Peyer's patch (tissue), 4 donors: ENCODE measurements around the gene ARSH. TPM values are rescaled to one million over a fixed set of nuclear protein-coding genes. Genes with fewer than 3 reads are reported as not detected.
"Not testable (repeated sequence)": the region's sequence is repeated elsewhere in the genome, so short reads cannot be mapped to it uniquely, and the experiment has no call there.

Experiments
- DNase-seq, 3 donors: peaks; one replicate each; pipeline ENCODE4 v3.0.0-alpha.2; 2017 to 2019
- H3K27ac ChIP-seq, 4 donors: fragments of 200-600 bp; sonication (generic); one replicate each; pipeline ENCODE4 v1.5.1; 2016 to 2019
- H3K27me3 ChIP-seq, 2 donors: fragments of 200-600 bp; sonication (generic); one replicate each; pipeline ENCODE4 v1.5.1; 2019
- H3K36me3 ChIP-seq, 3 donors: fragments of 200-600 bp; sonication (generic); one replicate each; pipeline ENCODE4 v1.5.1; 2016 to 2019
- H3K4me1 ChIP-seq, 4 donors: fragments of 200-600 bp; sonication (generic); one replicate each; pipeline ENCODE4 v1.5.1; 2016 to 2019
- H3K4me3 ChIP-seq, 4 donors: fragments of 200-600 bp; sonication (generic); 1 replicate in 3 of 4; 2 replicates in 1 of 4; pipeline ENCODE4 v1.5.1; 2016 to 2019; ENCODE audit warnings: mild to moderate bottlenecking in 1 of 4
- H3K9me3 ChIP-seq, 4 donors: fragments of 200-600 bp; sonication (generic); one replicate each; pipeline ENCODE4 v1.5.1; 2016 to 2019; ENCODE audit warnings: mild to moderate bottlenecking in 1 of 4
- CTCF ChIP-seq, 6 experiments: fragments of 450-650 bp in 4 of 6; fragments of 200-600 bp in 2 of 6; sonication (generic) in 1 of 6; IDR thresholded peaks; one replicate each; pipeline ENCODE4 v1.5.1; 2017 to 2019; ENCODE audit warnings: antibody characterized with exemption in 6 of 6, mild to moderate bottlenecking in 3 of 6, moderate library complexity in 1 of 6
- POLR2A ChIP-seq, 2 donors: fragments of 450-650 bp; IDR thresholded peaks; one replicate each; pipeline ENCODE4 v1.5.1; 2017; ENCODE audit warnings: antibody characterized with exemption in 2 of 2, mild to moderate bottlenecking in 2 of 2, moderate library complexity in 2 of 2
- total RNA-seq, 4 donors: library from RNA; depleted of rRNA; stranded (reverse); fragments of >200 nt; gene quantifications; one replicate each; pipeline ENCODE4 v1.1.0, GENCODE V29; 2016

Gene ARSH
- total RNA-seq, 4 donors from 2014 or later = not detected

DNA sequence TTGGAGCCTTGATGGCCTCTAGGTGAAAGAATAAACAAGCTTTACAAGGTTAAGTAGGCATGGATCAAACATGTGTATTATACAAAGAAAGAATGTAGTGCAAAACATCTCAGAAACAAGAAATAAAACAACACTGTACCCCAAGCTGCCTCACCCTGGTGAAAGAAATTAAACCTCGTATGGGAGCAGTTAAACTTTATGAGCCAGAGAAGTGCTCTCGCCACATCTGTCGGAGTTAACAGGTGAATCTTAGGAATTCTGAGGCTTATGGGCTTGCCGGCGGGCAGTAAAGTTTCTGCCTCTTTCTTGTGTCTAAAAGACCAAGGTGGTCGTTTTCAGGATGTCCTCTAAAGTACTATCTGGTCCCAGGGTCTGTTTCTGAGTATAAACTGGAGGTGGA lies 34.0 kb upstream of the ARSH start:
- no peaks in the 10 kb centered on the region for H3K36me3 ChIP-seq
- no peak overlapping the region for H3K27ac ChIP-seq
- H3K4me1 ChIP-seq = no peaks in the 10 kb centered on the region
- no peaks in the 10 kb centered on the region for H3K9me3 ChIP-seq
- no peak for DNase-seq
- TF ChIP-seq CTCF (IDR thresholded peaks at IDR 0.05) = no peak
- no peak for TF ChIP-seq POLR2A (IDR thresholded peaks at IDR 0.05)
- H3K27me3 ChIP-seq = no peaks in the 10 kb centered on the region
- no peak overlapping the region for H3K4me3 ChIP-seq

- Histone ChIP-seq H3K27me3 (no peaks in the 10 kb centered on the region), H3K9me3 (no peaks in the 10 kb centered on the region), H3K4me3 (no peak overlapping the region), H3K27ac (no peak overlapping the region), H3K36me3 (no peaks in the 10 kb centered on the region), H3K4me1 (no peaks in the 10 kb centered on the region)
- DNase-seq = no peak
- TF ChIP-seq POLR2A (IDR thresholded peaks at IDR 0.05) = no peak
- no peak for TF ChIP-seq CTCF (IDR thresholded peaks at IDR 0.05)
Observed at GRCh38 chrX:2974961-2975360, 31.4 kb upstream of the ARSH start.

- H3K4me3 ChIP-seq, H3K27ac ChIP-seq, H3K27me3 ChIP-seq, H3K9me3 ChIP-seq, DNase-seq, H3K4me1 ChIP-seq, H3K36me3 ChIP-seq: not testable (repeated sequence)
Observed at GRCh38 chrX:2978639-2979038, 27.7 kb upstream of the ARSH start.

- no peaks in the 10 kb centered on the region for H3K27me3 ChIP-seq
- H3K36me3 ChIP-seq = no peaks in the 10 kb centered on the region
- H3K4me1 ChIP-seq = no peaks in the 10 kb centered on the region
- no peak for TF ChIP-seq CTCF (IDR thresholded peaks at IDR 0.05)
- TF ChIP-seq POLR2A (IDR thresholded peaks at IDR 0.05) = no peak
- DNase-seq = no peak
- no peak overlapping the region for H3K4me3 ChIP-seq
- H3K27ac ChIP-seq = no peak overlapping the region
- no peaks in the 10 kb centered on the region for H3K9me3 ChIP-seq
Observed at GRCh38 chrX:2984342-2984741, 22.0 kb upstream of the ARSH start.

DNA sequence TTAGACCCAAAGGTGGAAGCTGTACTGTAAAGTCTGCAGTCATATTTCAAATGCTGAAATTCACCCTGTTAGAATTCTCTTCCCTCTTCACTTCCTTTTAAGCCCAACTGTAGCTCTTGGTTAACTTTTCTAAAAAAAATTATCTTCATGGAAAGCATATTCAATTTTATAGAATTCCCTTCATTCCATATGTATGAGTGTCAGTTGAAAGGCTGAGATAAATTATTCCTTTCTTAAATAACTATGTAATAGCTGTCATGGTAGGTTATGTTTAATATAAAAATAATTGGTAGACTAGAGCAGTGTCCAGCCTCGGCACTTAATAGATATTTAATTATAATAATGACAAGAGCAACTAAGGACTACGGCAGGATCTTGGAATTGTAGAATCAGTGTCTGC lies 16.8 kb upstream of the ARSH start:
- H3K27me3 ChIP-seq = no peaks in the 10 kb centered on the region
- no peaks in the 10 kb centered on the region for H3K9me3 ChIP-seq
- no peak overlapping the region for H3K27ac ChIP-seq
- no peak for DNase-seq
- no peaks in the 10 kb centered on the region for H3K4me1 ChIP-seq
- no peak overlapping the region for H3K4me3 ChIP-seq
- TF ChIP-seq CTCF (IDR thresholded peaks at IDR 0.05) = no peak
- no peak for TF ChIP-seq POLR2A (IDR thresholded peaks at IDR 0.05)
- no peaks in the 10 kb centered on the region for H3K36me3 ChIP-seq

GRCh38 chrX:3010532-3010931 lies 4.2 kb downstream of the ARSH start:
- Histone ChIP-seq H3K4me1 (no peaks in the 10 kb centered on the region), H3K9me3 (no peaks in the 10 kb centered on the region), H3K27me3 (no peaks in the 10 kb centered on the region), H3K27ac (no peak overlapping the region), H3K4me3 (no peak overlapping the region), H3K36me3 (no peaks in the 10 kb centered on the region)
- DNase-seq = no peak
- no peak for TF ChIP-seq POLR2A (IDR thresholded peaks at IDR 0.05)
- no peak for TF ChIP-seq CTCF (IDR thresholded peaks at IDR 0.05)
